Measurements from ENCODE around the gene RAB11FIP3.

The RAB11FIP3 gene

GRCh38 chr16:556474-557173 is 131.2 kb downstream of the RAB11FIP3 start:
- no peak for DNase-seq

- DNase-seq: no peak
Observed at GRCh38 chr16:557463-558297, 132.2 kb downstream of the RAB11FIP3 start.

GRCh38 chr16:558298-559020 is 133.0 kb downstream of the RAB11FIP3 start:
- DNase-seq: no peak

- no peak for DNase-seq
Observed at GRCh38 chr16:559021-559380, 133.6 kb downstream of the RAB11FIP3 start.

- no peak for DNase-seq
Observed at GRCh38 chr16:559411-560203, 134.2 kb downstream of the RAB11FIP3 start.

- no peak for DNase-seq
Observed at GRCh38 chr16:560204-560700, 134.8 kb downstream of the RAB11FIP3 start, which contains the start of gene PRR35. Gene PRR35 (plus strand): TSS chr16:560394. CDS start chr16:563295, 2,901 bp downstream.

- no peak for DNase-seq
Observed at GRCh38 chr16:560701-561412, 135.4 kb downstream of the RAB11FIP3 start.

- no peak for DNase-seq
Observed at GRCh38 chr16:561413-561794, 136.0 kb downstream of the RAB11FIP3 start.

- no peak for DNase-seq
Observed at GRCh38 chr16:561957-562938, 136.8 kb downstream of the RAB11FIP3 start.

- DNase-seq: no peak
Observed at GRCh38 chr16:563072-563644, 137.7 kb downstream of the RAB11FIP3 start.

GRCh38 chr16:564690-565418 is 139.4 kb downstream of the RAB11FIP3 start:
- DNase-seq: no peak

- no peak for DNase-seq
Observed at GRCh38 chr16:565419-566330, 140.2 kb downstream of the RAB11FIP3 start.

GRCh38 chr16:566475-567372 is 141.3 kb downstream of the RAB11FIP3 start, which contains the start of gene NHLRC4:
Gene NHLRC4 (plus strand): TSS chr16:567005. CDS start chr16:568048, 1,043 bp downstream.
- DNase-seq: peak; percentile 58

GRCh38 chr16:567373-568256 is 142.2 kb downstream of the RAB11FIP3 start:
- DNase-seq: no peak

GRCh38 chr16:568401-569258 is 143.2 kb downstream of the RAB11FIP3 start:
- no peak for DNase-seq

Measured in NCI-H510A (cell line).